HG03521 (cell line): ENCODE data around the gene PORCN.
"Not testable (repeated sequence)": the region's sequence is repeated elsewhere in the genome, so short reads cannot be mapped to it uniquely, and the experiment has no call there.

Experiments
- ATAC-seq: cut with Tn5 transposase; IDR thresholded peaks from one replicate; pipeline ENCODE4 v1.9.1; 2021; ENCODE audit warnings: mild to moderate bottlenecking, moderate library complexity; ENCODE audit not compliant: unreplicated experiment

The PORCN gene

GRCh38 chrX:48539345-48540027 is 30.7 kb downstream of the PORCN start, which contains the start of gene TBC1D25:
Gene TBC1D25 (plus strand): TSS chrX:48539714. CDS start chrX:48539798, 84 bp downstream.
- ATAC-seq: peak; percentile 76

DNA sequence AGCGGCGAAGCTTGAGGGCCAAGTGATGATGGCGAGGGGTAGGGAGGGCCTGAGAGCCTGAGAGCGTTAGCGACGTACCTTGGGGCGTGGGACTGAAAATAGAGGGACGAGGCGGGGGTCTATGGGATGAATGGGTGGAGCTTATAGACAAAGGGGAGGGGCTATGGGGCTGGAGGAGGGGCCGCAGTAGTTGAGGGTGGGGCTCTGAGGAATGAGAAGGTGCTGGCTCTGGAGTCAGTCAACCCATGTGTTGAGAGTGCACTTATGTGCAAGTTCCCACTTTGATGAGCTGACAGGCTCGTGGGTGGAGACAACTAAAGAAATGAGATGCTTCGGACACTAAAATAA is 31.2 kb downstream of the PORCN start:
- ATAC-seq: peak; percentile 33

- ATAC-seq: no peak
These were observed 31.7 kb downstream of the PORCN start for GRCh38 chrX:48540480-48540879.

DNA sequence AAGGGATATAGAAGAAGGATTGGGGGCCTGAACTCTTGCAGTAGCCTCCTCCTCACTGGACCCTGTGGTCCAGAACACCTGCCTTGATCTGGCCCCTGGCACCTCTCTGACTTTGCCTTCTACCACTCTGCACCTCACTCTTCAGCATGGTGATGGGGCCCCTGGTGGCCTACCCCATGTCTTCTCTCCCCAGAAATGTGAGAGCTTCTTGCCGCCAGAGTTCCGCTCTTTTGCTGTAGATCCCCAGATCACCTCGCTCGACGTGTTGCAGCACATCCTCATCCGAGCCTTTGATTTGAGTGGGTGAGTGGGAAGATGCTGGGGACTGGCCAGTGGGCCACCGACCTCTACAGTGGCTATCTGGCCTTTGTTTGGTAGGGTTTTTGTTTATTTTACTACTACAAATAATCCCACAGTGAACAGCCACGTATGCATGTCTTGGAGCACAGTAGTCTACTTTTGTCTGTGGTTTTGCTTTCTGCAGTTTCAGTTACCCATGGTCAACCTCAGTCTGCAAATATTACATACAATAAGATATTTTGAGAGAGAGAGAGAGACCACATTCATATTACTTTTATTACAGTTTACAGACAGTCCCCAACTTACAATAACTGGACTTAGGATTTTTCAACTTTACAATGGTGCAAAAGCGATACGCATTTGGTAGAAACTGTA is 32.5 kb downstream of the PORCN start:
- ATAC-seq: no peak

- ATAC-seq: no peak
These were observed 40.1 kb downstream of the PORCN start for GRCh38 chrX:48548871-48549270.

DNA sequence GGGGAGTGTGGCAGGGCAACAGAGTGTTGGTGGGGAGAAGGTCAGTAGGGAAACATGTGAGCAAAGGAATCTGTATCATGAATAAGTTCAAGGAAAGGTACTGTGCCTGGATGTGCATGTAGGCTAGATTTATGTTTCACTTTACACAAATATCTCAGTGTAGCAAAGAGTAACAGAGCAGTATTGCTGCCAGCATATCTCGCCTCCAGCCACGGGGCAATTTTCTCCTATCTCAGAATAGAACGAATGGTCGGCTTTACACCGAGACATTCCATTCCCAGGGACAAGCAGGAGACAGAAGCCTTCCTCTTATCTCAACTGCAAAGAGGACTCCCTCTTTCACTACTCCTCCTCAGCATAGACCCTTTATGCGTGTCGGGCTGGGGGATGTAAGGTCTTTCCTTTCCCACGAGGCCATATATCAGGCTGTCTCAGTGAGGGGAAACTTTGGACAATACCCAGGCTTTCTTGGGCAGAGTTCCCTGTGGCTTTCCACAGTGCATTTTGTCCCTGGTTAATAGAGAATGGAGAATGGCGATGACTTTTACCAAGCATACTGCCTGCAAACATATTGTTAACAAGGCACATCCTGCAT is 47.0 kb downstream of the PORCN start:
- ATAC-seq: not testable (repeated sequence)

GRCh38 chrX:48558271-48558670 is 49.5 kb downstream of the PORCN start:
- no peak for ATAC-seq

GRCh38 chrX:48559636-48560035 is 50.8 kb downstream of the PORCN start:
- no peak for ATAC-seq

- no peak for ATAC-seq
These were observed 51.3 kb downstream of the PORCN start for GRCh38 chrX:48560056-48560455.

GRCh38 chrX:48560681-48561080 is 51.9 kb downstream of the PORCN start:
- ATAC-seq: no peak

DNA sequence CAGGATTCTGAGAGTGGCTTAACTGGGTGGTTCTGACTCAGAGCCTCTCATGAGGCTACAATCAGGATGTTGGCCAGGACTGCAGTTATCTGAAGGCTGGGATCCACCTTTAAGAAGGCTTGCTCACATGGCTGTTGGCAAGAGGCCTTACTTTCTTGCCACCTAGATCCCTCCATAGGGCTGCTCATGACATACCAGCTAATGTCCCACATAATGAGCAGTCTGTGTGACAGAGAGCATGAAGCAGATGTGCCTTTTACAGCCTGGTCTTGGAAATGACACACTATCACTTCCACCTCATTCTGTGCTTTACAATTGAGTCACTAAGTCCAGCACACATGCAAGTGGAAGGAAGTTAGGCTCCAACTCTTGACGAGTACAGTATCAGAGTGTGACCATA is 61.2 kb downstream of the PORCN start:
- no peak for ATAC-seq
